Spleen (tissue), 7 donors: ENCODE data around the gene PACSIN1.

Experiments
- CTCF ChIP-seq, 11 experiments: fragments of 200-600 bp in 7 of 11; fragments of 450-650 bp in 4 of 11; sonication (generic) in 4 of 11; IDR thresholded peaks in 8 of 11; conservative IDR thresholded peaks in 3 of 11; 1 replicate in 7 of 11; 2 replicates in 4 of 11; pipeline versions ENCODE4 v1.4.0 to v1.8.0; 2016 to 2021; ENCODE audit warnings: antibody characterized with exemption in 11 of 11, inconsistent platforms in 4 of 11, mild to moderate bottlenecking in 1 of 11
- POLR2AphosphoS5 ChIP-seq, 3 donors: sonication (generic); formaldehyde crosslinking; IDR thresholded peaks; one replicate each; pipeline ENCODE4 v1.5.1; 2017; ENCODE audit warnings: antibody characterized with exemption in 3 of 3
- donor health status: DM: no; HTN: no; CAD: no; lungs with moderate emphysema.
- donor health status: DM: no; HTN: no; CAD: no.
- donor health status: DM: no; HTN: no; CAD: no.

GRCh38 chr6:34521463-34522285, 55.8 kb downstream of the PACSIN1 start:
- no peak for TF ChIP-seq CTCF (IDR thresholded peaks at IDR 0.05 in 8 of 11, conservative IDR thresholded peaks at IDR 0.05 in 3 of 11)
- no peak for TF ChIP-seq POLR2AphosphoS5 (IDR thresholded peaks at IDR 0.05)
